BLaER1 treated with 17β-estradiol and CSF1 and Interleukin-3, amounts not matched to agents 10 nM and 100 nM (cell line): ENCODE measurements around the gene ATP5F1B.
"Not testable (repeated sequence)": the region's sequence is repeated elsewhere in the genome, so short reads cannot be mapped to it uniquely, and the experiment has no call there.

Source experiments
- H3K27ac ChIP-seq, 11 experiments: shearing (Covaris generic); formaldehyde crosslinking; 2 replicates each; pipeline ENCODE4 v1.8.1; 2022
- H3K27me3 ChIP-seq, 11 experiments: shearing (Covaris generic); formaldehyde crosslinking; 2 replicates each; pipeline ENCODE4 v1.8.1; 2022
- H3K36me3 ChIP-seq, 11 experiments: shearing (Covaris generic); formaldehyde crosslinking; 2 replicates each; pipeline ENCODE4 v1.8.1; 2022
- H3K4me1 ChIP-seq, 10 experiments: shearing (Covaris generic); formaldehyde crosslinking; 2 replicates each; pipeline ENCODE4 v1.8.1; 2022
- H3K4me2 ChIP-seq, 11 experiments: shearing (Covaris generic); formaldehyde crosslinking; 2 replicates each; pipeline ENCODE4 v1.8.1; 2022
- H3K4me3 ChIP-seq, 10 experiments: shearing (Covaris generic); formaldehyde crosslinking; 2 replicates each; pipeline ENCODE4 v1.8.1; 2022
- H3K9ac ChIP-seq, 11 experiments: shearing (Covaris generic); formaldehyde crosslinking; 2 replicates each; pipeline ENCODE4 v1.8.1; 2022
- H3K9me3 ChIP-seq, 11 experiments: shearing (Covaris generic); formaldehyde crosslinking; replicated peaks in 1 of 11; 2 replicates each; pipeline ENCODE4 v1.8.1; 2022
- H4K20me1 ChIP-seq, 11 experiments: shearing (Covaris generic); formaldehyde crosslinking; 2 replicates each; pipeline ENCODE4 v1.8.1; 2022
- Cebpa-rat ChIP-seq, 11 experiments: shearing (Covaris generic); IDR thresholded peaks; 2 replicates each; pipeline ENCODE4 v1.8.1; 2022

ATP5F1B gene

GRCh38 chr12:56661560-56661959 is 15.8 kb upstream of the ATP5F1B start:
- H3K4me2 ChIP-seq: no peak overlapping the region
- TF ChIP-seq Cebpa-rat (IDR thresholded peaks at IDR 0.05): no peak
- peaks cover 0 to 34% (median 0%) of the 10 kb centered on the region in 10 experiments; a peak in 5 of 20 replicates for H3K4me1 ChIP-seq
- H3K9ac ChIP-seq: no peak overlapping the region
- no peaks in the 10 kb centered on the region for H3K27me3 ChIP-seq
- H3K36me3 ChIP-seq: peaks cover 46 to 74% (median 70%) of the 10 kb centered on the region in 11 experiments
- peaks cover 3 to 16% (median 11%) of the 10 kb centered on the region in 11 experiments; a peak in 14 of 22 replicates for H3K9me3 ChIP-seq
- peaks cover 0 to 74% (median 51%) of the 10 kb centered on the region in 11 experiments; a peak in 21 of 22 replicates for H4K20me1 ChIP-seq
- H3K4me3 ChIP-seq: no peak overlapping the region
- no peak overlapping the region for H3K27ac ChIP-seq

GRCh38 chr12:56658921-56659320 is 13.1 kb upstream of the ATP5F1B start:
- TF ChIP-seq Cebpa-rat (IDR thresholded peaks at IDR 0.05): no peak
- Histone ChIP-seq H3K27me3 (no peaks in the 10 kb centered on the region), H3K4me3 (no peak overlapping the region), H3K36me3 (peaks cover 27 to 63% (median 51%) of the 10 kb centered on the region in 11 experiments), H3K9me3 (peaks cover 30 to 41% (median 35%) of the 10 kb centered on the region in 11 experiments), H3K4me1 (peaks cover 0 to 31% (median 0%) of the 10 kb centered on the region in 10 experiments; a peak in 5 of 20 replicates), H4K20me1 (peaks cover 0 to 47% (median 24%) of the 10 kb centered on the region in 11 experiments; a peak in 15 of 22 replicates), H3K4me2 (peak overlapping the region in 2 of 11 experiments; percentile 37 to 40; a peak in 2 of 22 replicates), H3K27ac (no peak overlapping the region), H3K9ac (no peak overlapping the region)

- no peak overlapping the region for H3K4me2 ChIP-seq
- no peak overlapping the region for H3K9ac ChIP-seq
- H3K4me3 ChIP-seq: no peak overlapping the region
- H3K27me3 ChIP-seq: no peaks in the 10 kb centered on the region
- H3K9me3 ChIP-seq: peaks cover 42 to 53% (median 48%) of the 10 kb centered on the region in 11 experiments
- H3K4me1 ChIP-seq: peaks cover 0 to 19% (median 0%) of the 10 kb centered on the region in 10 experiments; a peak in 5 of 20 replicates
- H4K20me1 ChIP-seq: peaks cover 0 to 35% (median 12%) of the 10 kb centered on the region in 11 experiments; a peak in 13 of 22 replicates
- TF ChIP-seq Cebpa-rat (IDR thresholded peaks at IDR 0.05): no peak
- peaks cover 19 to 63% (median 45%) of the 10 kb centered on the region in 11 experiments for H3K36me3 ChIP-seq
- H3K27ac ChIP-seq: no peak overlapping the region
These were observed 11.9 kb upstream of the ATP5F1B start for GRCh38 chr12:56657416-56658379.

GRCh38 chr12:56653781-56654180 is 8.0 kb upstream of the ATP5F1B start:
- not testable (repeated sequence) for H4K20me1 ChIP-seq, H3K9ac ChIP-seq, H3K27ac ChIP-seq, H3K4me3 ChIP-seq, H3K27me3 ChIP-seq, H3K4me2 ChIP-seq, H3K4me1 ChIP-seq
- Histone ChIP-seq H3K9me3 (peaks cover 51 to 67% (median 62%) of the 10 kb centered on the region in 11 experiments), H3K36me3 (peaks cover 4 to 53% (median 35%) of the 10 kb centered on the region in 11 experiments; a peak in 19 of 22 replicates)

- H3K4me2 ChIP-seq, H3K27ac ChIP-seq, H3K4me3 ChIP-seq, H3K9ac ChIP-seq, H3K27me3 ChIP-seq: not testable (repeated sequence)
- Histone ChIP-seq H3K4me1 (peaks cover 21 to 25% (median 23%) of the 10 kb centered on the region in 10 experiments), H3K36me3 (peaks cover 25 to 54% (median 38%) of the 10 kb centered on the region in 11 experiments), H3K9me3 (peaks cover 12 to 21% (median 17%) of the 10 kb centered on the region in 11 experiments), H4K20me1 (peaks cover 23 to 27% (median 24%) of the 10 kb centered on the region in 11 experiments)
These were observed 2.2 kb upstream of the ATP5F1B start for GRCh38 chr12:56648023-56648422.

- H3K9me3 ChIP-seq: 0 out of 22 replicates have a peak, but pooled peaks cover 0 to 4% (median 0%) of the 10 kb centered on the region in 11 experiments
- H3K36me3 ChIP-seq: peaks cover 44 to 60% (median 50%) of the 10 kb centered on the region in 11 experiments
- peaks cover 23 to 47% (median 36%) of the 10 kb centered on the region in 10 experiments for H3K4me1 ChIP-seq
- H3K4me2 ChIP-seq: peak overlapping the region; percentile 78 to 98 (median 93)
- no peak for TF ChIP-seq Cebpa-rat (IDR thresholded peaks at IDR 0.05)
- peak overlapping the region; percentile 84 to 98 (median 96) for H3K4me3 ChIP-seq
- H3K27me3 ChIP-seq: no peaks in the 10 kb centered on the region
- peak overlapping the region; percentile 92 to 99 (median 97) for H3K9ac ChIP-seq
- H3K27ac ChIP-seq: peak overlapping the region; percentile 89 to 97 (median 95)
- H4K20me1 ChIP-seq: peaks cover 50 to 55% (median 52%) of the 10 kb centered on the region in 11 experiments
These were observed 525 bp downstream of the ATP5F1B start for GRCh38 chr12:56645201-56645716.

- Histone ChIP-seq H3K4me1 (peaks cover 23 to 50% (median 36%) of the 10 kb centered on the region in 10 experiments), H3K27me3 (no peaks in the 10 kb centered on the region), H3K36me3 (peaks cover 50 to 64% (median 55%) of the 10 kb centered on the region in 11 experiments), H3K4me2 (peak overlapping the region; percentile 78 to 98 (median 93)), H4K20me1 (peaks cover 55 to 61% (median 58%) of the 10 kb centered on the region in 11 experiments), H3K27ac (peak overlapping the region; percentile 89 to 97 (median 95); a peak in 21 of 22 replicates), H3K9me3 (0 out of 22 replicates have a peak, but pooled peaks cover 0 to 4% (median 0%) of the 10 kb centered on the region in 11 experiments), H3K9ac (peak overlapping the region; percentile 92 to 99 (median 97)), H3K4me3 (peak overlapping the region; percentile 84 to 98 (median 96))
- no peak for TF ChIP-seq Cebpa-rat (IDR thresholded peaks at IDR 0.05)
These were observed 1.1 kb downstream of the ATP5F1B start for GRCh38 chr12:56644654-56645053.

- no peaks in the 10 kb centered on the region for H3K9me3 ChIP-seq
- peak overlapping the region in 3 of 11 experiments; percentile 20 to 88 (median 81); a peak in 3 of 22 replicates for H3K4me2 ChIP-seq
- peaks cover 31 to 73% (median 50%) of the 10 kb centered on the region in 10 experiments for H3K4me1 ChIP-seq
- 0 out of 22 replicates have a peak, but pooled peaks of 1 of the 11 experiments have one; percentile 11 for TF ChIP-seq Cebpa-rat (IDR thresholded peaks at IDR 0.05)
- H3K4me3 ChIP-seq: no peak overlapping the region
- H3K27me3 ChIP-seq: no peaks in the 10 kb centered on the region
- H3K27ac ChIP-seq: no peak overlapping the region
- peaks cover 74 to 82% (median 80%) of the 10 kb centered on the region in 11 experiments for H3K36me3 ChIP-seq
- H3K9ac ChIP-seq: peak overlapping the region in 4 of 11 experiments; percentile 12 to 92 (median 28); a peak in 4 of 22 replicates
- peaks cover 59 to 91% (median 84%) of the 10 kb centered on the region in 11 experiments for H4K20me1 ChIP-seq
These were observed 4.6 kb downstream of the ATP5F1B start for GRCh38 chr12:56641219-56641618.
